B cell (primary cell): ENCODE data around the gene ZNF655. TPM values are rescaled to one million over a fixed set of nuclear protein-coding genes. Genes with fewer than 3 reads are reported as not detected.

Experiments
- ATAC-seq: fragments of 200-7000 bp; cut with Tn5 transposase; one replicate; pipeline ENCODE4 v1.10.0; 2021; ENCODE audit warnings: low read depth, mild to moderate bottlenecking, moderate number of reproducible peaks, moderate library complexity
- CTCF ChIA-PET: fragments of 350-600 bp; sonication (Branson Sonifier 250); formaldehyde crosslinking; loops from one replicate; lab custom pipeline; 2021; ENCODE audit warnings: antibody characterized with exemption, inconsistent platforms; lab: Charles Lee
- POLR2A ChIA-PET: fragments of 350-600 bp; sonication (Branson Sonifier 250); formaldehyde crosslinking; loops from one replicate; lab custom pipeline; 2021; ENCODE audit warnings: antibody characterized with exemption; lab: Charles Lee
- DNase-seq: peaks from one replicate; pipeline ENCODE4 v3.0.0; 2013
- H2AFZ ChIP-seq: 2 replicates; pipeline ENCODE4 v1.6.1; 2012; ENCODE audit warnings: mild to moderate bottlenecking, low read depth, low read length; ENCODE audit not compliant: insufficient read depth, poor library complexity, severe bottlenecking
- H3K27ac ChIP-seq, 2 donors: 1 replicate in 1 of 2; 2 replicates in 1 of 2; pipeline ENCODE4 v1.5.1; 2012 to 2013; ENCODE audit warnings: low read length in 2 of 2, mild to moderate bottlenecking in 2 of 2, moderate library complexity in 1 of 2
- H3K27me3 ChIP-seq, 4 experiments: fragments of 200-600 bp in 1 of 4; sonication (generic) in 1 of 4; replicated peaks in 1 of 4; 1 replicate in 2 of 4; 2 replicates in 2 of 4; pipeline versions ENCODE4 v1.6.1 to v1.7.0; 2013 to 2016; ENCODE audit warnings: low read length in 3 of 4, mild to moderate bottlenecking in 2 of 4, mixed read lengths in 1 of 4, moderate library complexity in 1 of 4; ENCODE audit not compliant: insufficient read depth in 4 of 4, control insufficient read depth in 3 of 4; ENCODE audit errors: control extremely low read depth in 1 of 4
- H3K36me3 ChIP-seq, 2 experiments: replicated peaks in 1 of 2; 1 replicate in 1 of 2; 2 replicates in 1 of 2; pipeline versions ENCODE4 v1.6.1 to v1.7.1; 2013; ENCODE audit warnings: low read length in 1 of 2; ENCODE audit not compliant: insufficient read depth in 2 of 2, control insufficient read depth in 1 of 2; ENCODE audit errors: control extremely low read depth in 1 of 2, extremely low read depth in 1 of 2
- H3K4me1 ChIP-seq, 2 donors: fragments of 200-600 bp in 1 of 2; sonication (generic) in 1 of 2; 1 replicate in 1 of 2; 2 replicates in 1 of 2; pipeline versions ENCODE4 v1.5.1 to v1.6.1; 2013 to 2017; ENCODE audit warnings: low read length in 2 of 2; ENCODE audit not compliant: control insufficient read depth in 2 of 2, insufficient read depth in 2 of 2
- H3K4me2 ChIP-seq: replicated peaks from 2 replicates; pipeline ENCODE3; 2012; ENCODE audit warnings: mild to moderate bottlenecking, low read depth, low read length; ENCODE audit not compliant: poor library complexity, severe bottlenecking
- H3K4me3 ChIP-seq, 5 experiments: fragments of 200-600 bp in 1 of 5; sonication (generic) in 1 of 5; 1 replicate in 3 of 5; 2 replicates in 2 of 5; pipeline versions ENCODE4 v1.5.1 to v1.7.0; 2011 to 2016; ENCODE audit warnings: low read length in 4 of 5, mild to moderate bottlenecking in 4 of 5, low read depth in 2 of 5, control low read depth in 1 of 5, moderate library complexity in 1 of 5; ENCODE audit not compliant: insufficient read depth in 1 of 5; ENCODE audit errors: control extremely low read depth in 1 of 5, extremely low read depth in 1 of 5
- H3K79me2 ChIP-seq: fragments of 200-600 bp; sonication (generic); one replicate; pipeline ENCODE4 v1.6.0; 2016; ENCODE audit warnings: low read length; ENCODE audit not compliant: control insufficient read depth, insufficient read depth
- H3K9ac ChIP-seq: fragments of 200-600 bp; sonication (generic); 2 replicates; pipeline ENCODE4 v1.6.1; 2017; ENCODE audit warnings: mild to moderate bottlenecking, low read length, moderate library complexity
- H3K9me3 ChIP-seq, 3 donors: one replicate each; pipeline versions ENCODE4 v1.6.1 to v1.7.1; 2013; ENCODE audit warnings: low read length in 2 of 3; ENCODE audit not compliant: control insufficient read depth in 2 of 3, insufficient read depth in 1 of 3; ENCODE audit errors: control extremely low read depth in 1 of 3
- H4K20me1 ChIP-seq: 2 replicates; pipeline ENCODE4 v1.6.0; 2012; ENCODE audit warnings: mild to moderate bottlenecking, low read length; ENCODE audit not compliant: insufficient read depth, control insufficient read depth, poor library complexity, severe bottlenecking
- H3K27ac Mint-ChIP-seq: one replicate; pipeline ENCODE4 v1.8.0; 2021; ENCODE audit warnings: mixed read lengths
- H3K27me3 Mint-ChIP-seq: one replicate; pipeline ENCODE4 v1.8.0; 2021; ENCODE audit warnings: mixed read lengths
- H3K4me1 Mint-ChIP-seq: one replicate; pipeline ENCODE4 v1.8.0; 2021; ENCODE audit warnings: mixed read lengths
- H3K4me3 Mint-ChIP-seq: one replicate; pipeline ENCODE4 v1.8.0; 2021; ENCODE audit warnings: mixed read lengths
- H3K9me3 Mint-ChIP-seq: one replicate; pipeline ENCODE4 v1.8.0; 2022; ENCODE audit warnings: mixed read lengths; ENCODE audit not compliant: insufficient read depth
- EZH2 ChIP-seq: IDR thresholded peaks from 2 replicates; pipeline ENCODE4 v1.6.1; 2012; ENCODE audit warnings: borderline replicate concordance, low read depth, mild to moderate bottlenecking, moderate library complexity, low read length; ENCODE audit not compliant: insufficient read depth, poor library complexity, severe bottlenecking
- WGBS: methylation state at CpG from one replicate; pipeline ENCODE4 v1.1.5; 2013; ENCODE audit warnings: missing lambda C conversion rate; ENCODE audit not compliant: insufficient coverage; 5-methylcytosine and 5-hydroxymethylcytosine counted together
- intact Hi-C: fragments of 100-400 bp; cut with micrococcal nuclease; formaldehyde crosslinking; loops from one replicate; pipeline ENCODE4 v1.10.0; 2022
- polyA plus RNA-seq: library from polyadenylated mRNA; depleted of rRNA; stranded (reverse); fragments of >200 nt; gene quantifications from 2 replicates; pipeline ENCODE4 v1.2.3, GENCODE V29; 2012
- total RNA-seq, 2 donors: library from RNA; stranded (reverse); fragments of 120-200 nt in 1 of 2; gene quantifications; 1 replicate in 1 of 2; 2 replicates in 1 of 2; pipeline versions ENCODE4 v1.2.3 to v1.2.4, GENCODE V29; 2013 to 2022
- TF ChIP-seq, protein P1 (sequence below): fragments of 200-600 bp; IDR thresholded peaks from one replicate; pipeline ENCODE4 v1.8.0; 2022; ENCODE audit warnings: antibody characterized with exemption, mild to moderate bottlenecking

ZNF655 gene
- total and polyA plus RNA-seq, 2 donors (not counting 1 experiment from before 2014, with no cell fraction given): 125 to 150 TPM

DNA sequence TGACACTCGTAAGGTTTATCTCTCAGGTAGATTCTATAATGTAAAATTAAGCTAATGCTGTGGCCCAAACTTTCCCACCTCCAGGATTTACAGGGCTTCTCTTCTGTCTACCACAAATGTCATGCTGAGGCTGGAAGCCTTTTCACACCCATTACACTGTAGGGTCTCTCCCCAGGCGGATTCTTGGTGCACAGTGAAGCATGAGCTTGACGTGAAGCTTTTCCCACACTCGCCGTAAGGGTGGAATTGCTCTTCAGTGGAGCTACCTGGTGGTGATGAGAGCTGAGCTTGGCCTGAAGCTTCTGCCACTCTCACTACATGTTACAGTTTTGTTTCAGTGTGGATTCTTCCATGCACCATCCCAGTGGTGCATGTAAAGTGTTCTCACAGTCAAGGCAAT is 17.9 kb upstream of the ZNF655 start:
- DNase-seq: no peak
- ATAC-seq: no peak
- WGBS: 100% methylated on average over 2 of the region's 5 CpGs
- H3K4me2 ChIP-seq: no peak overlapping the region
- peaks cover 0 to 53% (median 13%) of the 10 kb centered on the region in 3 donors for H3K9me3 ChIP-seq
- Mint-ChIP-seq H3K27me3 (no peaks in the 10 kb centered on the region), H3K9me3 (peaks cover 4% of the 10 kb centered on the region), H3K27ac (no peak overlapping the region), H3K4me1 (no peaks in the 10 kb centered on the region), H3K4me3 (no peak overlapping the region)
- H4K20me1 ChIP-seq: no peaks in the 10 kb centered on the region
- H3K79me2 ChIP-seq: no peaks in the 10 kb centered on the region
- POLR2A ChIA-PET: interaction anchor here (0.6 kb wide), 1 partner anchor 103 kb away, joined by 3 read pairs; no protein-coding TSS in a partner anchor
- intact Hi-C loops: no loop called here
- no peak overlapping the region for H3K27ac ChIP-seq
- no peak overlapping the region for H3K9ac ChIP-seq
- CTCF ChIA-PET: no interaction called here
- no peaks in the 10 kb centered on the region for H3K4me1 ChIP-seq
- H2AFZ ChIP-seq: no peak overlapping the region
- no peak overlapping the region for H3K4me3 ChIP-seq
- no peak for TF ChIP-seq EZH2
- TF ChIP-seq, protein P1, sequence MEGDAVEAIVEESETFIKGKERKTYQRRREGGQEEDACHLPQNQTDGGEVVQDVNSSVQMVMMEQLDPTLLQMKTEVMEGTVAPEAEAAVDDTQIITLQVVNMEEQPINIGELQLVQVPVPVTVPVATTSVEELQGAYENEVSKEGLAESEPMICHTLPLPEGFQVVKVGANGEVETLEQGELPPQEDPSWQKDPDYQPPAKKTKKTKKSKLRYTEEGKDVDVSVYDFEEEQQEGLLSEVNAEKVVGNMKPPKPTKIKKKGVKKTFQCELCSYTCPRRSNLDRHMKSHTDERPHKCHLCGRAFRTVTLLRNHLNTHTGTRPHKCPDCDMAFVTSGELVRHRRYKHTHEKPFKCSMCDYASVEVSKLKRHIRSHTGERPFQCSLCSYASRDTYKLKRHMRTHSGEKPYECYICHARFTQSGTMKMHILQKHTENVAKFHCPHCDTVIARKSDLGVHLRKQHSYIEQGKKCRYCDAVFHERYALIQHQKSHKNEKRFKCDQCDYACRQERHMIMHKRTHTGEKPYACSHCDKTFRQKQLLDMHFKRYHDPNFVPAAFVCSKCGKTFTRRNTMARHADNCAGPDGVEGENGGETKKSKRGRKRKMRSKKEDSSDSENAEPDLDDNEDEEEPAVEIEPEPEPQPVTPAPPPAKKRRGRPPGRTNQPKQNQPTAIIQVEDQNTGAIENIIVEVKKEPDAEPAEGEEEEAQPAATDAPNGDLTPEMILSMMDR: no peak
- H3K27me3 ChIP-seq: no peaks in the 10 kb centered on the region
- H3K36me3 ChIP-seq: no peaks in the 10 kb centered on the region

DNA sequence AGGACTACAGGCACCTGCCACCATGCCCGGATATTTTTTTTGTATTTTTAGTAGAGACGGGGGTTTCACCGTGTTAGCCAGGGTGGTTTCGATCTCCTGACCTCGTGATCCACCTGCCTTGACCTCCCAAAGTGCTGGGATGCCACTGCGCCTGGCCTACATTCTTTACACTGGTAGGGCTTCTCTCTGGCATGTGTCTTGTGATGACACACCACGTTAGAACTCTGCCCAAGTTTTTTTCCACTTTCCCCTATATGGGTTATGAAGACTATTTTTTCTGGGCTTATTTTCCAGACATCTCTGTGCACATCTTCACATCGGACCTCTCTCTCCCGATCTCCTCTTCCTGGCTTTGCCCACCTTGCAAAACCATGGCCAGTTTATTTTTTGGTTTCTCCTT is 17.2 kb upstream of the ZNF655 start:
- H3K4me3 ChIP-seq: no peak overlapping the region
- TF ChIP-seq, protein P1: no peak
- no peak for TF ChIP-seq EZH2
- peaks cover 0 to 47% (median 13%) of the 10 kb centered on the region in 3 donors for H3K9me3 ChIP-seq
- Mint-ChIP-seq H3K27ac (no peak overlapping the region), H3K4me3 (no peak overlapping the region), H3K27me3 (no peaks in the 10 kb centered on the region), H3K9me3 (peaks cover 4% of the 10 kb centered on the region), H3K4me1 (no peaks in the 10 kb centered on the region)
- no peaks in the 10 kb centered on the region for H4K20me1 ChIP-seq
- H3K27ac ChIP-seq: no peak overlapping the region
- intact Hi-C loops: no loop called here
- H3K36me3 ChIP-seq: no peaks in the 10 kb centered on the region
- no peak overlapping the region for H3K9ac ChIP-seq
- H3K4me2 ChIP-seq: no peak overlapping the region
- no peaks in the 10 kb centered on the region for H3K4me1 ChIP-seq
- ChIA-PET POLR2A (no interaction called here), CTCF (no interaction called here)
- no peaks in the 10 kb centered on the region for H3K79me2 ChIP-seq
- ATAC-seq (no peak), DNase-seq (no peak)
- H2AFZ ChIP-seq: no peak overlapping the region
- no peaks in the 10 kb centered on the region for H3K27me3 ChIP-seq
- WGBS: 99% methylated on average over 6 of the region's 9 CpGs
